ENCODE data around the gene SUPT20HL2.
"Not testable (repeated sequence)": the region's sequence is repeated elsewhere in the genome, so short reads cannot be mapped to it uniquely, and the experiment has no call there.

The SUPT20HL2 gene

GRCh38 chrX:24308803-24309202, 5.1 kb downstream of the SUPT20HL2 start:
- not testable (repeated sequence) for H3K36me3 ChIP-seq (ENCODE audit: control insufficient read depth, low read length); H3K79me2 ChIP-seq (ENCODE audit: control insufficient read depth, low read length); H3K9me3 ChIP-seq (ENCODE audit: control insufficient read depth, insufficient read depth, low read length); H3K4me1 ChIP-seq (ENCODE audit: control insufficient read depth, low read length); H3K27me3 ChIP-seq (ENCODE audit: control insufficient read depth, low read length); H3K27ac ChIP-seq (ENCODE audit: low read depth, low read length); H3K9me2 ChIP-seq (replicated peaks; ENCODE audit: control insufficient read depth, low read length); H4K20me1 ChIP-seq (ENCODE audit: control insufficient read depth, insufficient read depth, low read depth, low read length); H3F3A ChIP-seq (ENCODE audit: control insufficient read depth, insufficient read depth); H3K4me3 ChIP-seq (ENCODE audit: low read length); H3K4me2 ChIP-seq (ENCODE audit: low read length)

GRCh38 chrX:24306440-24306839, 7.4 kb downstream of the SUPT20HL2 start:
- H3K4me3 ChIP-seq (ENCODE audit: low read length) = no peak overlapping the region
- no peaks in the 10 kb centered on the region for H3K4me1 ChIP-seq (ENCODE audit: control insufficient read depth, low read length)
- no peak overlapping the region for H3K27ac ChIP-seq (ENCODE audit: low read depth, low read length)
- no peaks in the 10 kb centered on the region for H3K9me2 ChIP-seq (replicated peaks; ENCODE audit: control insufficient read depth, low read length)
- H3K36me3 ChIP-seq (ENCODE audit: control insufficient read depth, low read length) = no peaks in the 10 kb centered on the region
- H3K79me2 ChIP-seq (ENCODE audit: control insufficient read depth, low read length) = no peaks in the 10 kb centered on the region
- H4K20me1 ChIP-seq (ENCODE audit: control insufficient read depth, insufficient read depth, low read depth, low read length) = no peaks in the 10 kb centered on the region
- no peaks in the 10 kb centered on the region for H3F3A ChIP-seq (ENCODE audit: control insufficient read depth, insufficient read depth)
- H3K4me2 ChIP-seq (ENCODE audit: low read length) = no peak overlapping the region
- H3K27me3 ChIP-seq (ENCODE audit: control insufficient read depth, low read length) = no peaks in the 10 kb centered on the region
- no peak for TF ChIP-seq EZH2phosphoT487 (IDR thresholded peaks at IDR 0.05; ENCODE audit: borderline replicate concordance, low read length)
- no peak for TF ChIP-seq CTCF (IDR thresholded peaks at IDR 0.05; ENCODE audit: low read depth, low read length, poor library complexity, severe bottlenecking)
- H3K9me3 ChIP-seq (ENCODE audit: control insufficient read depth, insufficient read depth, low read length) = no peaks in the 10 kb centered on the region

- H3F3A ChIP-seq (ENCODE audit: control insufficient read depth, insufficient read depth) = no peaks in the 10 kb centered on the region
- no peaks in the 10 kb centered on the region for H3K36me3 ChIP-seq (ENCODE audit: control insufficient read depth, low read length)
- TF ChIP-seq EZH2phosphoT487 (IDR thresholded peaks at IDR 0.05; ENCODE audit: borderline replicate concordance, low read length) (no peak), CTCF (IDR thresholded peaks at IDR 0.05; ENCODE audit: low read depth, low read length, poor library complexity, severe bottlenecking) (no peak)
- H3K4me3 ChIP-seq (ENCODE audit: low read length) = no peak overlapping the region
- H3K9me2 ChIP-seq (replicated peaks; ENCODE audit: control insufficient read depth, low read length) = no peaks in the 10 kb centered on the region
- H4K20me1 ChIP-seq (ENCODE audit: control insufficient read depth, insufficient read depth, low read depth, low read length) = no peaks in the 10 kb centered on the region
- H3K27ac ChIP-seq (ENCODE audit: low read depth, low read length) = no peak overlapping the region
- H3K9me3 ChIP-seq (ENCODE audit: control insufficient read depth, insufficient read depth, low read length) = no peaks in the 10 kb centered on the region
- no peaks in the 10 kb centered on the region for H3K79me2 ChIP-seq (ENCODE audit: control insufficient read depth, low read length)
- no peak overlapping the region for H3K4me2 ChIP-seq (ENCODE audit: low read length)
- no peaks in the 10 kb centered on the region for H3K27me3 ChIP-seq (ENCODE audit: control insufficient read depth, low read length)
- no peaks in the 10 kb centered on the region for H3K4me1 ChIP-seq (ENCODE audit: control insufficient read depth, low read length)
Measured at GRCh38 chrX:24305905-24306304, 8.0 kb downstream of the SUPT20HL2 start.

GRCh38 chrX:24301806-24302205, 12.1 kb downstream of the SUPT20HL2 start:
- H3K4me3 ChIP-seq (ENCODE audit: low read length) = no peak overlapping the region
- H4K20me1 ChIP-seq (ENCODE audit: control insufficient read depth, insufficient read depth, low read depth, low read length) = no peaks in the 10 kb centered on the region
- no peak overlapping the region for H3K27ac ChIP-seq (ENCODE audit: low read depth, low read length)
- H3K79me2 ChIP-seq (ENCODE audit: control insufficient read depth, low read length) = no peaks in the 10 kb centered on the region
- no peak for TF ChIP-seq CTCF (IDR thresholded peaks at IDR 0.05; ENCODE audit: low read depth, low read length, poor library complexity, severe bottlenecking)
- TF ChIP-seq EZH2phosphoT487 (IDR thresholded peaks at IDR 0.05; ENCODE audit: borderline replicate concordance, low read length) = no peak
- no peaks in the 10 kb centered on the region for H3K4me1 ChIP-seq (ENCODE audit: control insufficient read depth, low read length)
- no peaks in the 10 kb centered on the region for H3K36me3 ChIP-seq (ENCODE audit: control insufficient read depth, low read length)
- no peak overlapping the region for H3K4me2 ChIP-seq (ENCODE audit: low read length)
- no peaks in the 10 kb centered on the region for H3K27me3 ChIP-seq (ENCODE audit: control insufficient read depth, low read length)
- no peaks in the 10 kb centered on the region for H3F3A ChIP-seq (ENCODE audit: control insufficient read depth, insufficient read depth)
- H3K9me3 ChIP-seq (ENCODE audit: control insufficient read depth, insufficient read depth, low read length) = no peaks in the 10 kb centered on the region
- no peaks in the 10 kb centered on the region for H3K9me2 ChIP-seq (replicated peaks; ENCODE audit: control insufficient read depth, low read length)

Data from DOHH2 (cell line).